ENCODE data around the gene RNF114. TPM values are rescaled to one million over a fixed set of nuclear protein-coding genes. Genes with fewer than 3 reads are reported as not detected.

The RNF114 gene
- total and polyA plus RNA-seq, 3 experiments from 2014 or later = 64.0 to 112 (median 67.1) TPM

Other genes with a start within 250 kb of the RNF114 start
- gene B4GALT5, start 222.5 kb upstream of the RNF114 start, total RNA-seq = 10 to 100 TPM; 37.5 to 39.1 TPM
- 2.0 TPM for gene B4GALT5, start 222.5 kb upstream of the RNF114 start, polyA plus RNA-seq
- gene SLC9A8, start 123.6 kb upstream of the RNF114 start, total RNA-seq = 10 to 100 TPM; 11.5 to 12.0 TPM
- 7.7 TPM for gene SLC9A8, start 123.6 kb upstream of the RNF114 start, polyA plus RNA-seq
- 10 to 100 TPM; 15.0 to 16.0 TPM for gene SPATA2, start 20.9 kb upstream of the RNF114 start, total RNA-seq
- gene SPATA2, start 20.9 kb upstream of the RNF114 start, polyA plus RNA-seq = 5.3 TPM
- gene SNAI1, start 46.6 kb downstream of the RNF114 start, total RNA-seq = under 1 TPM; 0.42 to 0.49 TPM
- 0.60 TPM for gene SNAI1, start 46.6 kb downstream of the RNF114 start, polyA plus RNA-seq
- gene UBE2V1, start 176.8 kb downstream of the RNF114 start, total RNA-seq = 100 to 1,000 TPM; 160 to 183 TPM
- gene UBE2V1, start 176.8 kb downstream of the RNF114 start, polyA plus RNA-seq = 176 TPM
- 10 to 100 TPM; 20.2 to 23.6 TPM for gene PEDS1, start 217.3 kb downstream of the RNF114 start, total RNA-seq
- gene PEDS1, start 217.3 kb downstream of the RNF114 start, polyA plus RNA-seq = 26.9 TPM